ENCODE results near the gene FAM180B.
"Not testable (repeated sequence)": the region's sequence is repeated elsewhere in the genome, so short reads cannot be mapped to it uniquely, and the experiment has no call there.

FAM180B gene

GRCh38 chr11:47586098-47586855 lies at the start of gene FAM180B:
Gene FAM180B, plus strand, starts transcription at chr11:47586678. Its CDS starts 91 bp downstream, at chr11:47586769.
- DNase-seq: peak; percentile 82

- DNase-seq: peak; percentile 37
These were observed 49.6 kb upstream of the FAM180B start for GRCh38 chr11:47536915-47537314.

- no peak for DNase-seq
These were observed 47.5 kb upstream of the FAM180B start for GRCh38 chr11:47538741-47539565.

DNA sequence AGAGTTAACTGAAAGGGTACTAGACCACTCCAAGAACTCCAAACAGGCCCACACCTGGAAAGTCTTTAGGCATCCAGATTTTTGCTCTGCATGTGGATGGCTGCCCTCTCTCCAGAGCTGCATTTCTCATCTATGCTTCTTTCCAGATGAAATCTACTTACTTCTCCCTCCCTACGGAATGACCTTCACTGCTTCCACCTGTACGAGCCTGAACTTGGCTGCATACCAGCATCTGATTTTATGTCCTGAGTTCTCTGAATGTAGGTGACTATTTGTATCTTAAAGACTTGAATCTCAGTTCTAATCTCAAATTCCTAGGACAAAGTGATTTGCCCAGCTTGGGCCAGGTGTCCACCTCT lies 46.8 kb upstream of the FAM180B start:
- no peak for DNase-seq

GRCh38 chr11:47541070-47541469 lies 45.4 kb upstream of the FAM180B start:
- DNase-seq: no peak

GRCh38 chr11:47545298-47545697 lies 41.2 kb upstream of the FAM180B start:
- DNase-seq: no peak

- DNase-seq: not testable (repeated sequence)
These were observed 40.2 kb upstream of the FAM180B start for GRCh38 chr11:47546274-47546673.

DNA sequence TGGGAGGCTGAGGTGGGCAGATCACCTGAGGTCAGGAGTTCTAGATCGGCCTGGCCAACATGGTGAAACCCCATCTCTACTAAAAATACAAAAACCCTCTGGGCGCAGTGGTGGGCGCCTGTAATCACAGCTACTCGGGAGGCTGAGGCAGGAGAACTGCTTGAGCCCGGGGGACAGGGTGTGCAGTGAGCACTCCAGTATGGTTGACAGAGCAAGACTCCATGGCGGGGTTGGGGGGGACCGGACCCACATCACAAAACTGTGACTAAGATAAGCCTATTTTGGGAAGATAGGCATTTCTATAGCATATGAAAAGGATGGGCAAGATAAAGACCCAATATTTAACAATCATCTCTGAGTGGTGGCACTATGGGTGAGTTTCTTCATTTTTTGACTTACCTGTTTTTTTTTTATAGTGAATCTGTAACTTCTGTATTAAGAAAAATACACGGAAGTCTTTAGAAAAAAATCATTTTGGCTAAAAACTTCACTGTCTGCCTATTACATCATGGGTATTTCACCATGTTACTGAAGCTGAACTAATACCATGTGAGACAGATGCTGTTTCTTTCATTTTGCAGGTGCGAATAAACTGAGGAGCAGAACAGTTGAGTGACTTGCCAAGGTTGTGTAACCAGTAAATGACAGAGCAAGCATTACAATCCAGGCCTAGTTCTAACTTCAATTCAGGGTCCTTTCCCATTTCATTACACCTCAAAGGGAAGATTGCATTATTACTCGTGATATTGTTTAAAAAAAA lies 36.0 kb upstream of the FAM180B start:
- DNase-seq: no peak

DNA sequence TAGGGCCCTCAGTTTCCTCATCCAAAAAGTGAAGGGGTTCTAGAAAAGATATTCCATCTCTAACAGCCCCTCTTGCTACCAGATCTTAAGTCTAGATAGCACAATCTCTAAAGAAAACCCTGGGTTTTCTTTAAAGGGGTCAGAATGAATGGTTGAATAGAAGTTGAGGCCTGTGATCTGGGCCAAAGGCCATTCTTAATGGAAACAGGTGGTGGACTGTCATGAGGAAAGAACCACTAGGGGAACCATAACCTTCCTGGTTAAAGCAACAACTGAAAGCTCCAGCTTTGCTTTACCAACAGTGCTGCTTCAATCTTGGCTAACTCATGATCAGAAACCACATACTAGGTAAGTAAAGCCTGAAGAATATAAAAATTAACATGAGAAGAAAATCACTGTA lies 35.4 kb upstream of the FAM180B start:
- no peak for DNase-seq

GRCh38 chr11:47552056-47552565 lies 34.4 kb upstream of the FAM180B start:
- DNase-seq: no peak

DNA sequence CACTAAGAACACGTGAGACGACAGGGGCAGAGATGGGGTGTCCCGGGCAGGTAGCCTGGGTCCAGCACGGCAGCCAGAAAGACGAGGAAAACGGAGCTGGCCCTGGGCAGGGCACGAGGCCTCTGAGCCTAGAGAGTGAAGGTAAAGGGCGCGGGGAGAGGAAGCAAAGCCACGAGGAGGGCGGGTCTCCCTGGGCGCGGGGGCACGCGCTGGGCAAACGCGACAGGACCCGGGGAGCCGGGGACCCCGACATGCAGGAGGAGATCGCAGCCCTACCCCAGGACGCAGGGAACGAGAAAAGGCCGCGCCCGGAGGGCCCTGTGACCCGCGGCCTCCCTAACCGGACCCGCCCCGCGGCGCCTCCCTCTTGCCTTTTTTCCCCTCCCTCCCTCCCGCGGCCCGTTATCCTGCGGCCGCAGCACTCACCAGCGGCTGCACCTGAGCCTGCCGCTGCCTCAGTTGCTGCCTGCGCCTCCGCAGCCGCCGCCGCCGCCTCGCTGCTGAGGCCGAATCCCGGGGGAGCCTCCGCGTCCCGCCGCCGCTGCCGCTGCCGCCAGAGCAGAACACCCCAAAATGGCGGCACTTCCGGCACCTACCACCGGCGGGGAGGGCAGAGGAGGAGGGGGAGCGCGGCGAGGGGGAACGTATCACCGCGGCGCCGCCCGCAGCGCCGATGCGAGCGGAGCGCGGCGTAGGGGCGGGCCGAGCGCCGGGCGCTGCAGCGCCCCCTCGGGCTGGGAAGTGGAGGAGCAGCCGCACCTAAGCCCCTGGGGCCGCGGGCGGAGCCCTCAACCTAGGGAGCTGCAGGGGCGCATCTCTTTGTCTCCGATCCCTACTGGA lies 33.7 kb upstream of the FAM180B start, which contains the start of gene CELF1:
Gene CELF1, minus strand, starts transcription at position 567 of the 840 bp plus-strand sequence. CDS start 53,609 bp downstream, outside the sequence.
- peak; percentile 94 for DNase-seq

GRCh38 chr11:47553406-47553743 lies 33.1 kb upstream of the FAM180B start:
- DNase-seq: no peak

DNA sequence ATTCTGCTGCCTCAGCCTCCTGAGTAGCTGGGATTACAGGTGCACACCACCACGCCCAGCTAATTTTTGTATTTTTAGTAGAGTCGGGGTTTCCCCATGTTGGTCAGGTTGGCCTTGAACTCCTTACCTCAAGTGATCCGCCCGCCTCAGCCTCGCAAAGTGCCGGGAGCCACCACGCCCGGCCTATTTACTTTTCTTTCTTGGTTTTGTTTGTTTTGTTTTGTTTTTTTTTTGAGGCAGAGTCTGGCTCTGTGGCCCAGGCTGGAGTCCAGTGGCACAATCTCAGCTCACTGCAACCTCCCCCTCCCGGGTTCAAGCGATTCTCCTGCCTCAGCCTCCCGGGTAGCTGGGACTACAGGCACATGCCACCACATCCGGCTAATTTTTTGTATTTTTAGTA lies 29.5 kb upstream of the FAM180B start:
- DNase-seq: not testable (repeated sequence)

DNA sequence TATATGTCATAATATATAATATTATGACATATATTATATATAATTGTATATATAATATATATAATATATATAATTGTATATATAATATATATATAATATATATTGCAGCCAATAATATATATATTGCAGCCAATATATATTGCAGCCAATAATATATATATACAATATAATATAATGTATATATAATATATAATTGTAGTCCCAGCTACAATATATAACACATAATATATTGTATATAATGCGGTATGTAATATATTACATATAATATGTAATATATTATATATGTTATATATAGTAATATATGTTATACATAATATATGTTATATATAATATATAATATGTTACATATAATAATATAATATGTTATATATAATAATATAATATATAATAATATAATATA lies 27.8 kb upstream of the FAM180B start:
- no peak for DNase-seq

DNA sequence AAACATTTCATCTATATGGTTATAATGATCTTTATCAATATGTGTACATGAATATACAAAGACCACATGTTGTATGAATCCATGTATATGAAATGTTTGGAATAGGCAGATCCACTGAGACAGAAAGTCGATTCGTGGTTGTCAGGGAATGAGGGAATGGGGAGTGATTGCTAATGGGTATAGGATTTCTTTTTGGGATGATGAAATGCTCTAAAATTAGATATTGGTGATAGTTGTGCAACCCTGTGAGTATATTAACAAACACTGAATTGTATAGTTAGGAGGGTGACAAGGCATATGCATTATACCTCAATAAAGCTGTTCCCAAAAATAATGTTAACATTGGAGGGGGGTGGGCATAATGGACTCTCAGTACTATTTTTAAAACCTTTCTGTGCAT lies 26.1 kb upstream of the FAM180B start:
- DNase-seq: no peak

DNA sequence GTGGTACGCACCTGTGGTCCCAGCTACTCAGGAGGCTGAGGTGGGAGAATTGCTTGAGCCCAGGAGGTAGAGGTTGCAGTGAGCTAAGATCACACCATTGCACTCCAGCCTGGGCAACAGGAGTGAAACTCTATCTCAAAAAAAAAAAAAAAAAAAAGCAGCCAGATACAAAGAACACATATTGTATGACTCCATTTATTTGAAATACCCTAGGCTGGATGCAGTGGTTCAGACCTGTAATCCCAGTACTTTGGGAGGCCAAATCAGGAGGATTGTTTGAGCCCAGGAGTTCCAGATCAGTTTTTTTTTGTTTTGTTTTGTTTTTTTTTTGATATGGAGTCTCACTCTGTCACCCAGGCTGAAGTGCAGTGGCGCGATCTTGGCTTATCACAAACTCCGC lies 24.1 kb upstream of the FAM180B start:
- not testable (repeated sequence) for DNase-seq

GRCh38 chr11:47564366-47564765 lies 22.1 kb upstream of the FAM180B start:
- not testable (repeated sequence) for DNase-seq

GRCh38 chr11:47564933-47565339 lies 21.5 kb upstream of the FAM180B start:
- no peak for DNase-seq

- DNase-seq: peak; percentile 82
These were observed 20.9 kb upstream of the FAM180B start, which contains the start of gene PTPMT1 for GRCh38 chr11:47565340-47566148. Gene PTPMT1, plus strand, starts transcription at chr11:47565599. Its CDS starts 24 bp downstream, at chr11:47565623.

- no peak for DNase-seq
These were observed 20.3 kb upstream of the FAM180B start for GRCh38 chr11:47566149-47566698.

DNA sequence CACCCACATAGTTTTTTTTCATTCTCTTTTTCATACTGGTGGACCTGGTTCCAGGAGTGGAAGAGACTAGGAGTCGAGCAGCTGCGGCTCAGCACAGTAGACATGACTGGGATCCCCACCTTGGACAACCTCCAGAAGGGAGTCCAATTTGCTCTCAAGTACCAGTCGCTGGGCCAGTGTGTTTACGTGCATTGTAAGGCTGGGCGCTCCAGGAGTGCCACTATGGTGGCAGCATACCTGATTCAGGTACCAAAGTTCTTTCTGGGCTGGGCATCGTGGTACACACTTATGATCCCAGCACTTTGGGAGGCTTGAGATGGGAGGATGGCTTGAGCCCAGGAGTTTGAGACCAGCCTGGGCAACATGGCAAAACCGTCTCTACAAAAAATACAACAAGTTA lies 16.8 kb upstream of the FAM180B start:
- DNase-seq: no peak
